Uterus (tissue), 4 donors: Measurements from ENCODE around the gene PTGES3L. TPM values are rescaled to one million over a fixed set of nuclear protein-coding genes. Genes with fewer than 3 reads are reported as not detected.

Experiments used
- DNase-seq, 2 donors: peaks; one replicate each; pipeline ENCODE4 v3.0.0-alpha.2; 2019 to 2020
- H3K27ac ChIP-seq, 2 donors: fragments of 200-600 bp; sonication (generic); 1 replicate in 1 of 2; 2 replicates in 1 of 2; pipeline ENCODE4 v1.5.1; 2016 to 2018
- H3K27me3 ChIP-seq, 2 donors: fragments of 200-600 bp; sonication (generic); one replicate each; pipeline ENCODE4 v1.5.1; 2018 to 2019; ENCODE audit warnings: control low read depth in 1 of 2
- H3K36me3 ChIP-seq, 2 donors: fragments of 200-600 bp; sonication (generic); one replicate each; pipeline ENCODE4 v1.5.1; 2019; ENCODE audit warnings: control low read depth in 1 of 2
- H3K4me1 ChIP-seq, 2 donors: fragments of 200-600 bp; sonication (generic); one replicate each; pipeline ENCODE4 v1.5.1; 2018 to 2019; ENCODE audit warnings: control low read depth in 1 of 2
- H3K4me3 ChIP-seq, 2 donors: fragments of 200-600 bp; sonication (generic); 1 replicate in 1 of 2; 2 replicates in 1 of 2; pipeline ENCODE4 v1.5.1; 2018 to 2019; ENCODE audit warnings: mild to moderate bottlenecking in 1 of 2
- H3K9me3 ChIP-seq, 2 donors: fragments of 200-600 bp; sonication (generic); one replicate each; pipeline ENCODE4 v1.5.1; 2019; ENCODE audit warnings: control low read depth in 1 of 2
- POLR2A ChIP-seq, 2 donors: fragments of 450-650 bp; IDR thresholded peaks; one replicate each; pipeline ENCODE4 v1.6.1; 2016; ENCODE audit warnings: antibody characterized with exemption in 2 of 2, mild to moderate bottlenecking in 1 of 2, moderate library complexity in 1 of 2
- intact Hi-C: fragments of 100-400 bp; cut with DNase I; formaldehyde crosslinking; loops from one replicate; pipeline ENCODE4 v1.15.1; 2023; ENCODE audit warnings: low total_unique reads
- total RNA-seq, 4 donors: library from RNA; depleted of rRNA in 3 of 4; stranded (reverse); fragments of >200 nt in 3 of 4; gene quantifications; one replicate each; pipeline versions ENCODE4 v1.1.0 to v1.2.4, GENCODE V29; 2014 to 2023
- TF ChIP-seq, protein P1 (sequence below), 4 experiments: fragments of 200-600 bp in 2 of 4; fragments of 450-650 bp in 2 of 4; sonication (generic) in 2 of 4; IDR thresholded peaks; one replicate each; pipeline ENCODE4 v1.5.1; 2016 to 2019; ENCODE audit warnings: antibody characterized with exemption in 4 of 4, mild to moderate bottlenecking in 2 of 4, moderate library complexity in 1 of 4
- donor health status: DM: yes; HTN: yes; CAD: no.

PTGES3L gene
- total RNA-seq, 4 donors from 2014 or later: 0.51 to 3.7 (median 1.2) TPM; not detected in 1

DNA sequence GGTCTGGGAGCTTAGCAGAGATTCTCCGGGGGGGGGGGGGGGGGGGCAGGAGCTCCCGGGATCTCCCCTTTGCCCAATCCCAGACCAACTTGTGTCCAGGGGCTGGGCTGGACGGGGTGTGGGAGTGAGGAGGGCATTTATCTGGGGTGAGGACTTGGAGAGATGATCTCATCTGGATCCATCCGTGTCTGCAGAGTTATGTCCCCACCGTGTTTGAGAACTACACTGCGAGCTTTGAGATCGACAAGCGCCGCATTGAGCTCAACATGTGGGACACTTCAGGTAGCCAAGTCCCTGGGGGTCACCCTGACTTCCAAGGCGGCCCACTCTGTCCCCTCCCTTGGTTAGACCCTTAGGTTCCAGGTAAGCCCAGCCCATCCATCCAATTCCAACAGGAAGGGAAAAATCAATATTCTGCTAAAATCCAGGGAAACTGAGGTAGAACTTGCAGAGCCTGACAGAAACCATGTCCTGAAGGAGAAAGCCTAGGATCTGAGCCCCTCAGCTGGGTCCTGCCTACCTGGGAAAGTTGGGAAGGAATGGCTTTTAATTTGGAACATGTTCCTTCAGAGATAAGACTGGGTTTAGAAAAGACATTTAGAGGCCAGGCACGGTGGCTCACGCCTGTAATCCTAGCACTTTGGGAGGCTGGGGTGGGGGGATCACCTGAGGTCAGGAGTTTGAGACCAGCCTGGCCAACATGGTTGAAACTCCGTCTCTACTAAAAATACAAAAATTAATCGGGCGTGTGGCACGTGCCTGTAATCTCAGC lies 46.1 kb upstream of the PTGES3L start:
- TF ChIP-seq POLR2A (IDR thresholded peaks at IDR 0.05): no peak
- TF ChIP-seq, protein P1, sequence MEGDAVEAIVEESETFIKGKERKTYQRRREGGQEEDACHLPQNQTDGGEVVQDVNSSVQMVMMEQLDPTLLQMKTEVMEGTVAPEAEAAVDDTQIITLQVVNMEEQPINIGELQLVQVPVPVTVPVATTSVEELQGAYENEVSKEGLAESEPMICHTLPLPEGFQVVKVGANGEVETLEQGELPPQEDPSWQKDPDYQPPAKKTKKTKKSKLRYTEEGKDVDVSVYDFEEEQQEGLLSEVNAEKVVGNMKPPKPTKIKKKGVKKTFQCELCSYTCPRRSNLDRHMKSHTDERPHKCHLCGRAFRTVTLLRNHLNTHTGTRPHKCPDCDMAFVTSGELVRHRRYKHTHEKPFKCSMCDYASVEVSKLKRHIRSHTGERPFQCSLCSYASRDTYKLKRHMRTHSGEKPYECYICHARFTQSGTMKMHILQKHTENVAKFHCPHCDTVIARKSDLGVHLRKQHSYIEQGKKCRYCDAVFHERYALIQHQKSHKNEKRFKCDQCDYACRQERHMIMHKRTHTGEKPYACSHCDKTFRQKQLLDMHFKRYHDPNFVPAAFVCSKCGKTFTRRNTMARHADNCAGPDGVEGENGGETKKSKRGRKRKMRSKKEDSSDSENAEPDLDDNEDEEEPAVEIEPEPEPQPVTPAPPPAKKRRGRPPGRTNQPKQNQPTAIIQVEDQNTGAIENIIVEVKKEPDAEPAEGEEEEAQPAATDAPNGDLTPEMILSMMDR (IDR thresholded peaks at IDR 0.05): no peak
- no peak for DNase-seq
- intact Hi-C loops: no loop called here
- Histone ChIP-seq H3K4me3 (peak overlapping the region; percentile 46 to 47), H3K36me3 (no peaks in the 10 kb centered on the region), H3K9me3 (no peaks in the 10 kb centered on the region), H3K4me1 (no peaks in the 10 kb centered on the region), H3K27ac (peak overlapping the region; percentile 83 to 95), H3K27me3 (no peaks in the 10 kb centered on the region)

DNA sequence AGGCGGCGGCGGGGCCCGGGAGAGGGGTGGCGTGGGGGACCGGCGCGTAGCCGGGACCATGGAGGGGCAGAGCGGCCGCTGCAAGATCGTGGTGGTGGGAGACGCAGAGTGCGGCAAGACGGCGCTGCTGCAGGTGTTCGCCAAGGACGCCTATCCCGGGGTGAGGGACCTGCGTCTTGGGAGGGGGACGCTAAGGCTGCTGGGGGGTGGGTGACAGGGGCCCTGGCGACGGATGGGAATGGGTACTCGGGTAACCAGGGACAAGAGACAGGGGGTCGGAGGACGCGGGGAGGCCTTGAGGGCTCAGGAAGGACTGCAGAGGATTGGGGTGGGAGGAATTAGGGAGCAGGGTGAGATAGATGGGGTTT lies 45.4 kb upstream of the PTGES3L start:
- TF ChIP-seq, protein P1 (IDR thresholded peaks at IDR 0.05): no peak
- H3K36me3 ChIP-seq: no peaks in the 10 kb centered on the region
- DNase-seq: peak in 1 of 2 donors; percentile 49
- H3K4me3 ChIP-seq: peak overlapping the region; percentile 46 to 47
- no peaks in the 10 kb centered on the region for H3K27me3 ChIP-seq
- intact Hi-C loops: no loop called here
- H3K9me3 ChIP-seq: no peaks in the 10 kb centered on the region
- H3K27ac ChIP-seq: peak overlapping the region; percentile 83 to 95
- peaks cover 0 to 1% of the 10 kb centered on the region in 2 donors for H3K4me1 ChIP-seq

GRCh38 chr17:43024407-43025289 lies 44.8 kb upstream of the PTGES3L start, which contains the start of gene RND2:
Gene RND2 (plus strand): TSS chr17:43025231. CDS start chr17:43025348, 117 bp downstream.
- Histone ChIP-seq H3K27me3 (no peaks in the 10 kb centered on the region), H3K4me3 (peak within 1 kb of the TSS; percentile 46 to 47), H3K9me3 (no peaks in the 10 kb centered on the region), H3K36me3 (no peaks in the 10 kb centered on the region), H3K27ac (peak within 1 kb of the TSS; percentile 83 to 95), H3K4me1 (peaks cover 0 to 7% of the 10 kb centered on the region in 2 donors)
- intact Hi-C loops: no loop called here
- peak; percentile 67 to 82 for TF ChIP-seq POLR2A (IDR thresholded peaks at IDR 0.05)
- TF ChIP-seq, protein P1 (IDR thresholded peaks at IDR 0.05): peak; percentile 66 to 87 (median 84)
- peak; percentile 94 for DNase-seq

DNA sequence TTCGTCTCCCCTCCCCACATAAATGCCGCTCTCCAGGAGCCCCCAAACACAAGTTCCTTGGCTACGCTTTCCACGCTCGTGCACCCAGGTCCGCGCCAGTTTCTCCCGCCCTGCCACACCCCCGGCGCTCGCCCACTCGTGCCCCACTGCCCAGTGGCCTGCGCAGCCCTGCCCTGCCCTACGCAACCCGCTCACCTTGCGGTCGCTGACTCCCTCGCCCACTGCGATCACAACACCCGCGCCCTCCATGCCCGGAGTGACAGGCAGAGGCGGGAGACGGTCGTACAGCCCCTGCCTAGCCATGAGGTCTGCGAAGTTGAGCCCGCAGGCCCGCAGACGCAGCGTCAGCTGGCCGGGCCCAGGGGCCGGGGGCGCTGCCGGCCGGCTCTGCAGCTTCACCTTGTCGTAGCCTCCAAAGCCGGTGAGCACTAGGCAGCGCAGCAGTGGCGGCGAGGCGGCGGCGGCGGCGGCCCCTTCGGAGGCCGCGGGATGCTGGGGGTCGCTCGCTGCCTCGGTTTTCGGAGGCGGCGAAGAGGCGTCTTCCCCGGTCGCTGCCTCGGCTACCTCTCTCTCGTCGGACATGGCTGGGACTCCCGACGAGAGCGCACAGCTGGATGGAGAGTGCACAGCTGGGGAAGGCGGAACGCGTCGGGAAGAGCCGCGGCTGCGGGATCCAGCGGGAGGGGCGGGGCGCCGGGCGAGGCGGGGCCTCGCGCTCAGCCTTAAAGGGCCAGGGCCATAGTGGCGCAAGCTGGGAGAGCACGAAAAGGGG lies 42.0 kb upstream of the PTGES3L start, which contains the start of gene VAT1:
Gene VAT1, minus strand, starts transcription at position 645 of the 772 bp plus-strand sequence. Its CDS starts 63 bp downstream, at position 582.
- intact Hi-C loops: no loop called here
- H3K4me1 ChIP-seq: peaks cover 0 to 11% of the 10 kb centered on the region in 2 donors
- peak within 1 kb of the TSS; percentile 79 to 96 for H3K4me3 ChIP-seq
- no peaks in the 10 kb centered on the region for H3K9me3 ChIP-seq
- TF ChIP-seq, protein P1 (IDR thresholded peaks at IDR 0.05): peak in 1 of 4 experiments; percentile 7
- peak; percentile 66 to 79 for TF ChIP-seq POLR2A (IDR thresholded peaks at IDR 0.05)
- H3K27me3 ChIP-seq: no peaks in the 10 kb centered on the region
- peak within 1 kb of the TSS; percentile 89 to 91 for H3K27ac ChIP-seq
- peak; percentile 78 to 85 for DNase-seq
- no peaks in the 10 kb centered on the region for H3K36me3 ChIP-seq
